SK-N-MC (cell line): ENCODE data around the gene MOK.

Experiments
- EZH2 ChIP-seq: fragments of 200-600 bp; sonication (generic); IDR thresholded peaks from one replicate; pipeline ENCODE4 v1.6.1; 2017; ENCODE audit warnings: antibody characterized with exemption
- FOXP2 ChIP-seq: optimal IDR thresholded peaks from 2 replicates; pipeline ENCODE3; 2011; ENCODE audit warnings: mild to moderate bottlenecking, moderate library complexity; ENCODE audit not compliant: insufficient read depth; ENCODE audit errors: extremely low read length, control extremely low read depth

DNA sequence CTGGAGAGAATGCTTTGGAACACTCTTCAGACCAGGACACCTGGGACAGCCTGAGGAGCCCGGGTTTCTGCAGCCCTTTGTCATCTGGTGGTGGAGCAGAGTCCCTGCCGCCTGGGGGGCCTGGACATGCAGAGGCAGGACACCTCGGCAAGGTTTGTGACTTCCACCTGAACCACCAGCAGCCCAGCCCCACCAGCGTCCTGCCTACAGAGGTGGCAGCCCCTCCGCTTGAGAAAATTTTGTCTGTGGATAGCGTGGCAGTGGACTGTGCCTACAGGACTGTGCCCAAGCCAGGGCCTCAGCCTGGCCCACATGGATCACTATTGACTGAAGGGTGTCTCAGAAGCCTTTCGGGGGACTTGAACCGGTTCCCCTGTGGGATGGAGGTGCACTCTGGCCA lies 36.6 kb upstream of the MOK start:
- TF ChIP-seq FOXP2 = no peak
- no peak for TF ChIP-seq EZH2
